Neural crest cell (in vitro differentiated cells): ENCODE measurements around the gene FAM111B. TPM values are rescaled to one million over a fixed set of nuclear protein-coding genes. Genes with fewer than 3 reads are reported as not detected.

Experiments used
- DNase-seq: peaks from one replicate; pipeline ENCODE4 v3.0.0; 2021; ENCODE audit warnings: low read depth, mixed read lengths, low spot score
- H3K27ac Mint-ChIP-seq: one replicate; pipeline ENCODE4 v1.8.0; 2021; ENCODE audit warnings: mild to moderate bottlenecking, mixed read lengths; ENCODE audit not compliant: unreplicated experiment
- H3K27me3 Mint-ChIP-seq: 2 replicates; pipeline ENCODE4 v1.8.0; 2021; ENCODE audit warnings: low read depth, mild to moderate bottlenecking, mixed read lengths
- H3K36me3 Mint-ChIP-seq: 2 replicates; pipeline ENCODE4 v1.8.0; 2021; ENCODE audit warnings: low read depth, mild to moderate bottlenecking, mixed read lengths
- H3K4me1 Mint-ChIP-seq: 2 replicates; pipeline ENCODE4 v1.8.0; 2021; ENCODE audit warnings: mixed read lengths
- H3K4me3 Mint-ChIP-seq: one replicate; pipeline ENCODE4 v1.8.0; 2021; ENCODE audit warnings: mild to moderate bottlenecking, mixed read lengths
- H3K9me3 Mint-ChIP-seq: 2 replicates; pipeline ENCODE4 v1.8.0; 2021; ENCODE audit warnings: mixed read lengths
- total RNA-seq: library from RNA; stranded (reverse); gene quantifications from 2 replicates; pipeline ENCODE4 v1.2.1, GENCODE V29; 2021
- TF ChIP-seq, protein P1 (sequence below): fragments of 200-600 bp; sonication (generic); conservative IDR thresholded peaks from 2 replicates; pipeline ENCODE4 v1.5.0; 2021; ENCODE audit warnings: antibody characterized with exemption, mild to moderate bottlenecking

The FAM111B gene
- total RNA-seq, 1 donor from 2014 or later = 35.4 TPM

DNA sequence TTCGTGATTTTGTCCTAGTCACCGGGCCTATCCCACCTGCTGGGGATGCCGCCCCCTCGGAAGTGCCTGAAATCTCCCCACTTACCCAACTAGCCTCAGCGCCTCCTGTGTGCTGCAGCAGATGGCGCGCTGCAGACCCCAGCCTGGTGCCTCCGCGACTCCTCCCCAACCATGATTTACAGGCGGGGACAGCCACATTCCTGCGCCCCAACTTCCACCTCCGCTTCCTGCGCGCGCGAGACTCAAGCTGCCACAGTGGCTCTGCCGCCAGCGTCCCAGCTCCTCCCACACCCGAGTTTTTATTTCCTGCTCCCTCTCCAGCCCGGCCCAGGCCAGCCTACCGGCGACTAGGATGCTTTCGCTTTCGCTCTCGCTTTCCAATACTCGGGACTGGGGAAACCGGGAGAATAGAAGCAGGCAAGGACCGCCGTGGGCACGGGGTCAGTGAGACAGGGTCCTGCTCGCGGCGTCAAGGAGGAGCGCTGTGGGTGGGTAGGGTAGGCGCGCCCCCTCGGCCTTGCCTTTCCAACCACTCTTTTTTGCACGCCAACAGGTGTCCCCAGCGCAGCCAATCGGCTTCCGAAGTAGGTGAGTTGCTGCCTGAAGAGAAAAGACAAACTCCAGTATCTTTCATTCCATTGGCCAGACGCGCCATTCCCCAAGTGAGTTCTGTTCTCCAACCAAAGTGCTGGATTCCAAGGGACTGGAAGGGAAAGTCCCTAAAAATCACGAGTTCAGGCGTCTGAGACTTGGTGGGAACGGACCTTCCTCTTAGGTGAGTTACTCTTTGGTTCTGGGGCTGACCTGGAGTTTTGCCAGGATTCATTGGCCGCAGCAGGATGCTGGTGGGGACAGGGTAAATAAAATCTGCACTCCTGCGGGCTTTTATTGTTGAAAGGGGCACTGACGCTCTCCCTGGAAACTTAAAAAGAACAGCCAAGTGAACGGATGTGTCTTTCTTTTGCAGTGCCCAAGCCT is 35.8 kb downstream of the FAM111B start, which contains the start of gene FAM111A:
TSS of gene FAM111A (plus strand) at position 327 of the 978 bp plus-strand sequence. CDS start 6,017 bp downstream, outside the sequence.
- peaks cover 36% of the 10 kb centered on the region for H3K4me1 Mint-ChIP-seq
- H3K27me3 Mint-ChIP-seq = peaks cover 32% of the 10 kb centered on the region
- DNase-seq = peak; percentile 52
- H3K9me3 Mint-ChIP-seq = no peaks in the 10 kb centered on the region
- peak within 1 kb of the TSS; percentile 36 for H3K27ac Mint-ChIP-seq
- H3K36me3 Mint-ChIP-seq = no peaks in the 10 kb centered on the region
- TF ChIP-seq, protein P1, sequence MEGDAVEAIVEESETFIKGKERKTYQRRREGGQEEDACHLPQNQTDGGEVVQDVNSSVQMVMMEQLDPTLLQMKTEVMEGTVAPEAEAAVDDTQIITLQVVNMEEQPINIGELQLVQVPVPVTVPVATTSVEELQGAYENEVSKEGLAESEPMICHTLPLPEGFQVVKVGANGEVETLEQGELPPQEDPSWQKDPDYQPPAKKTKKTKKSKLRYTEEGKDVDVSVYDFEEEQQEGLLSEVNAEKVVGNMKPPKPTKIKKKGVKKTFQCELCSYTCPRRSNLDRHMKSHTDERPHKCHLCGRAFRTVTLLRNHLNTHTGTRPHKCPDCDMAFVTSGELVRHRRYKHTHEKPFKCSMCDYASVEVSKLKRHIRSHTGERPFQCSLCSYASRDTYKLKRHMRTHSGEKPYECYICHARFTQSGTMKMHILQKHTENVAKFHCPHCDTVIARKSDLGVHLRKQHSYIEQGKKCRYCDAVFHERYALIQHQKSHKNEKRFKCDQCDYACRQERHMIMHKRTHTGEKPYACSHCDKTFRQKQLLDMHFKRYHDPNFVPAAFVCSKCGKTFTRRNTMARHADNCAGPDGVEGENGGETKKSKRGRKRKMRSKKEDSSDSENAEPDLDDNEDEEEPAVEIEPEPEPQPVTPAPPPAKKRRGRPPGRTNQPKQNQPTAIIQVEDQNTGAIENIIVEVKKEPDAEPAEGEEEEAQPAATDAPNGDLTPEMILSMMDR = peak; percentile 51
- H3K4me3 Mint-ChIP-seq = peak within 1 kb of the TSS; percentile 95

DNA sequence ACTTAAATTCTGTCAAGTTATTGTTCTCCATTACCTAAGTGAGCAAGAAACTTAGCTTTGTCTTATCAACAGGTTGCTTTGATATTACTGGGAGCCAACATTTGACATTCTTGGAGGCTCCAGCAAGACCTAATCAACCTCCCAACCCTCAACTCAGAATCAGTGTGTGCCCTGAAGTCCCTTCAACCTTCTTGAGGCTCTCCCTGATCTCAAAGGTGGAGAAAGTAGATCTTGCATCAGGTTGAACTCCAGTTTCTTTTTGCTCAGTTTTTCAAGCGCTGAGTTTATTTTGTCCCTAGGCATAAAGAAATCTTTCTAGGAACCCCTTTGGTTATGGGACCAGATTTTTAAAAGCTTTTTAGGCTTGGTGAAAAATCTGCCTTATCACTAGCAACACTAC is 37.1 kb downstream of the FAM111B start:
- Mint-ChIP-seq H3K4me3 (peak overlapping the region; percentile 95), H3K4me1 (peaks cover 36% of the 10 kb centered on the region), H3K27me3 (peaks cover 32% of the 10 kb centered on the region), H3K27ac (no peak overlapping the region), H3K9me3 (no peaks in the 10 kb centered on the region), H3K36me3 (no peaks in the 10 kb centered on the region)
- DNase-seq = no peak
- TF ChIP-seq, protein P1 = no peak

DNA sequence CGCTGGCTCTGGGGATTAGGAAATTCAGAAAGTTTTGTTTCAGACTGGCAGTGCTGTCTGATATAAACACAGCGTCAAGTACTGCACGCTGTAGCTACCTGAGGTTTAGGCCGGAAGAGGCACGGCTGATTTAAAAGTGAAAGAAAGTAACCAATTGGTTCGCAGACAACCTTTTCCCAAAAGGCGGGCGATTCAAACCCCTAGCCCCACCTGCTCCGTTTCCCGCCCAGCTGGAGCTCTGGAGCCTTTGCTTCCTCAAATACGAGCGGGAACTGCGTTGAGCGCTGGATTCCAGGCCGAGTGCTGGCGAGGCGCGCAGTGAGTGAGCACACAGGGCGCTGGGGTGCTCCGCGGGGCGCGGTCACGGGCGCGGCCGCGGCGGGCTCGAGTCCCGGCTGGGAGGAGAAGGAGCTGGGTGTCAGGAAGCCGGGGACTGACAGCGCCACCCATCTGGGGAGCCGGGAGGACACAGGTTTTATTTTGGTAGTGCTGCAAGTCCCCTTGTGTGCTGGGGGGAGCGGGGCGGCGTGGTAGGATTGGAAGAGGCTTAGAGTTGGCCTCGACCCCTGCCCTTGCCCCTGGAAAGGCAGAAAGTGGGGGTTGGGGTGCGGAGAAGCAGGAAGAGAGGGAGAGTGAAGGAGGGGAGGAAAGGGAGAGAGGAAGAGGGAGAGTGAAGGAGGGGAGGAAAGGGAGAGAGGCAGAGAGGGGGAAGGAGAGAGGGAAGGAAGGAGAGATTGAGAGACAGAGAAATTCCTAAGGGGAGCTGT is 37.7 kb downstream of the FAM111B start:
- Mint-ChIP-seq H3K27ac (no peak overlapping the region), H3K27me3 (peaks cover 32% of the 10 kb centered on the region), H3K4me3 (peak overlapping the region; percentile 95), H3K4me1 (peaks cover 36% of the 10 kb centered on the region), H3K36me3 (no peaks in the 10 kb centered on the region), H3K9me3 (no peaks in the 10 kb centered on the region)
- TF ChIP-seq, protein P1 = peak; percentile 26
- DNase-seq = peak; percentile 35

DNA sequence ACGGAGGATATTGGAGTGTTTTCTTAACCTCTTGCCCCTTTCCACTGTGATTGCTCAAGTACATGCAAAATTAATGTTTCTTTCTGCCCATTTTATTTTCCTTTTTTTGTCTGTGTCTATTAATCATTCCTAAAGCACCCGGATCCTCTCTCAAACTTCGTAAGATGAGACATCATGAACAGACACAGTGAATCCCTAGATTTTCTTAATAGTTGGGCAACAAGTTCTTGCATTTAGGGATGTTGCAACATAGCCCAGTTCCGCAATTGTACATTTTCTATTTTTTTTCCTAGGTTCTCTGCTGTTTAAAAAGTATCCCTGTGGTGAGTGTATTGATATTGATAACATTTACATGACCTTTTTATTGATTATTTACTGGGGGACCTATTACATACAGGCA is 38.5 kb downstream of the FAM111B start:
- no peak for DNase-seq
- Mint-ChIP-seq H3K27me3 (peaks cover 32% of the 10 kb centered on the region), H3K4me1 (peaks cover 36% of the 10 kb centered on the region), H3K9me3 (no peaks in the 10 kb centered on the region), H3K27ac (no peak overlapping the region), H3K4me3 (peak overlapping the region; percentile 95), H3K36me3 (peaks cover 2% of the 10 kb centered on the region)
- TF ChIP-seq, protein P1 = no peak

DNA sequence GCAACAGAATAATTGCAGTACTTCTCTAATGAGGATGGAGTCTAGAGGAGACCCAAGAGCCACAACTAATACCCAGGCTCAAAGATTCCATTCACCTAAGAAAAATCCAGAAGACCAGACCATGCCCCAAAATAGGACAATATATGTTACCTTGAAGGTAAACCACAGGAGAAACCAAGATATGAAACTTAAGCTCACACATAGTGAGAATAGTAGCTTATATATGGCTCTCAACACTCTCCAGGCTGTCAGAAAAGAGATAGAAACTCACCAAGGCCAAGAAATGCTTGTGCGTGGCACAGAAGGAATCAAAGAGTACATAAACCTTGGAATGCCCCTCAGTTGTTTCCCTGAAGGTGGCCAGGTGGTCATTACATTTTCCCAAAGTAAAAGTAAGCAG is 44.7 kb downstream of the FAM111B start:
- Mint-ChIP-seq H3K27me3 (no peaks in the 10 kb centered on the region), H3K36me3 (peaks cover 13% of the 10 kb centered on the region), H3K4me3 (no peak overlapping the region), H3K9me3 (no peaks in the 10 kb centered on the region), H3K4me1 (no peaks in the 10 kb centered on the region), H3K27ac (no peak overlapping the region)
- DNase-seq = no peak
- TF ChIP-seq, protein P1 = no peak
